H1 (cell line): ENCODE results near the gene TGM6. TPM values are rescaled to one million over a fixed set of nuclear protein-coding genes. Genes with fewer than 3 reads are reported as not detected.

ENCODE experiments used
- CTCF ChIA-PET: fragments of 300-600 bp; sonication (Branson Sonifier 250); formaldehyde crosslinking; loops from one replicate; lab custom pipeline; 2021; ENCODE audit not compliant: partially characterized antibody; lab: Charles Lee
- POLR2A ChIA-PET: fragments of 300-600 bp; sonication (Branson Sonifier 250); formaldehyde crosslinking; loops from one replicate; lab custom pipeline; 2021; ENCODE audit warnings: inconsistent platforms; ENCODE audit not compliant: partially characterized antibody; lab: Charles Lee
- DNase-seq, 2 experiments: peaks; one replicate each; pipeline versions ENCODE4 v3.0.0 to v3.0.0-alpha.2; 2010 to 2022; ENCODE audit warnings: low spot score in 2 of 2, low read depth in 1 of 2, mixed read lengths in 1 of 2
- FAIRE-seq: peaks from 2 replicates; lab custom pipeline; 2011; peaks lifted over from hg19 to GRCh38; lab: Jason Lieb, UNC
- H2AFZ ChIP-seq: 2 replicates; pipeline ENCODE4 v1.8.1; 2012; ENCODE audit warnings: low read length, inconsistent platforms
- H2AK5ac ChIP-seq: 2 replicates; pipeline ENCODE4 v1.6.1; 2013; ENCODE audit warnings: low read depth, low read length
- H2BK120ac ChIP-seq: replicated peaks from 2 replicates; pipeline ENCODE3; 2013; ENCODE audit warnings: low read depth, low read length, inconsistent platforms
- H2BK12ac ChIP-seq: 2 replicates; pipeline ENCODE4 v1.6.1; 2013; ENCODE audit warnings: low read depth, low read length
- H2BK15ac ChIP-seq: 2 replicates; pipeline ENCODE4 v1.6.1; 2013; ENCODE audit warnings: low read length
- H2BK20ac ChIP-seq: 2 replicates; pipeline ENCODE4 v1.6.1; 2013; ENCODE audit warnings: low read length
- H2BK5ac ChIP-seq: 2 replicates; pipeline ENCODE4 v1.6.1; 2013; ENCODE audit warnings: low read depth, low read length
- H3K14ac ChIP-seq: 2 replicates; pipeline ENCODE4 v1.6.1; 2013; ENCODE audit warnings: inconsistent platforms; ENCODE audit not compliant: insufficient read length
- H3K18ac ChIP-seq: 2 replicates; pipeline ENCODE4 v1.6.1; 2013; ENCODE audit warnings: low read length; ENCODE audit errors: extremely low read depth
- H3K23ac ChIP-seq: 2 replicates; pipeline ENCODE4 v1.6.1; 2013; ENCODE audit warnings: inconsistent platforms; ENCODE audit not compliant: insufficient read length
- H3K23me2 ChIP-seq: 2 replicates; pipeline ENCODE4 v1.6.1; 2013; ENCODE audit warnings: low read depth, low read length
- H3K27ac ChIP-seq: 2 replicates; pipeline ENCODE4 v1.6.1; 2011; ENCODE audit warnings: low read depth, low read length, inconsistent platforms
- H3K27me3 ChIP-seq, 4 experiments: replicated peaks in 1 of 4; 1 replicate in 1 of 4; 2 replicates in 3 of 4; pipeline versions ENCODE4 v1.6.1 to v1.8.1; 2011 to 2013; ENCODE audit warnings: low read length in 3 of 4, mild to moderate bottlenecking in 3 of 4, inconsistent platforms in 2 of 4, mixed read lengths in 2 of 4, moderate library complexity in 1 of 4; ENCODE audit not compliant: control insufficient read depth in 3 of 4, insufficient read depth in 3 of 4; ENCODE audit errors: extremely low read depth in 1 of 4
- H3K36me3 ChIP-seq, 4 experiments: 2 replicates each; pipeline versions ENCODE4 v1.6.1 to v1.8.1; 2011 to 2013; ENCODE audit warnings: mild to moderate bottlenecking in 4 of 4, low read length in 3 of 4, moderate library complexity in 2 of 4, control low read depth in 1 of 4, inconsistent platforms in 1 of 4; ENCODE audit not compliant: insufficient read depth in 4 of 4, control insufficient read depth in 2 of 4
- H3K4ac ChIP-seq: replicated peaks from 2 replicates; pipeline ENCODE3; 2013; ENCODE audit warnings: low read length, low read depth, mixed read lengths, inconsistent platforms; ENCODE audit not compliant: insufficient read length
- H3K4me1 ChIP-seq, 4 experiments: replicated peaks in 1 of 4; 1 replicate in 1 of 4; 2 replicates in 3 of 4; pipeline versions ENCODE4 v1.6.1 to v1.8.1; 2011 to 2013; ENCODE audit warnings: low read length in 3 of 4, inconsistent platforms in 2 of 4, mixed read lengths in 1 of 4; ENCODE audit not compliant: insufficient read depth in 4 of 4, control insufficient read depth in 3 of 4
- H3K4me2 ChIP-seq, 2 experiments: 2 replicates each; pipeline versions ENCODE4 v1.6.1 to v1.8.1; 2011 to 2013; ENCODE audit warnings: low read depth in 2 of 2, low read length in 2 of 2, control low read depth in 1 of 2, inconsistent platforms in 1 of 2, mild to moderate bottlenecking in 1 of 2; ENCODE audit not compliant: insufficient read depth in 1 of 2
- H3K4me3 ChIP-seq, 4 experiments: fragments of 200-600, 300-600 bp in 1 of 4; sonication (generic), shearing (Covaris generic), sonication (Bioruptor Twin) in 1 of 4; 2 replicates each; pipeline versions ENCODE4 v1.5.1 to v1.8.1; 2011 to 2016; ENCODE audit warnings: low read length in 4 of 4, low read depth in 3 of 4, control low read depth in 2 of 4, inconsistent platforms in 2 of 4, mild to moderate bottlenecking in 2 of 4, mixed read lengths in 1 of 4, moderate library complexity in 1 of 4; ENCODE audit not compliant: insufficient read depth in 2 of 4; ENCODE audit errors: extremely low read depth in 1 of 4
- H3K56ac ChIP-seq: replicated peaks from 2 replicates; pipeline ENCODE3; 2013; ENCODE audit warnings: low read depth, mild to moderate bottlenecking, mixed read lengths, low read length, inconsistent platforms; ENCODE audit not compliant: insufficient read length
- H3K79me1 ChIP-seq: 2 replicates; pipeline ENCODE4 v1.6.1; 2013; ENCODE audit warnings: low read depth, low read length, control low read depth
- H3K79me2 ChIP-seq, 2 experiments: 2 replicates each; pipeline versions ENCODE4 v1.6.1 to v1.8.1; 2012 to 2013; ENCODE audit warnings: low read length in 2 of 2, mild to moderate bottlenecking in 2 of 2, inconsistent platforms in 1 of 2; ENCODE audit not compliant: insufficient read depth in 2 of 2, control insufficient read depth in 1 of 2
- H3K9ac ChIP-seq, 4 experiments: replicated peaks in 1 of 4; 1 replicate in 1 of 4; 2 replicates in 3 of 4; pipeline versions ENCODE4 v1.6.1 to v1.8.1; 2011 to 2013; ENCODE audit warnings: low read depth in 3 of 4, low read length in 3 of 4, control low read depth in 2 of 4, mild to moderate bottlenecking in 2 of 4, moderate library complexity in 2 of 4, inconsistent platforms in 1 of 4; ENCODE audit errors: extremely low read depth in 1 of 4
- H3K9me3 ChIP-seq, 2 experiments: 2 replicates each; pipeline versions ENCODE4 v1.6.1 to v1.8.1; 2012 to 2013; ENCODE audit warnings: mild to moderate bottlenecking in 2 of 2, moderate library complexity in 2 of 2, control low read depth in 1 of 2, inconsistent platforms in 1 of 2, low read depth in 1 of 2, low read length in 1 of 2, mixed read lengths in 1 of 2; ENCODE audit not compliant: insufficient read depth in 2 of 2
- H4K20me1 ChIP-seq, 2 experiments: replicated peaks in 1 of 2; 2 replicates each; pipeline versions ENCODE3 to v1.8.1; 2011 to 2013; ENCODE audit warnings: inconsistent platforms in 2 of 2, low read length in 2 of 2, mild to moderate bottlenecking in 1 of 2; ENCODE audit not compliant: insufficient read depth in 2 of 2, control insufficient read depth in 1 of 2
- H4K5ac ChIP-seq: 2 replicates; pipeline ENCODE4 v1.6.1; 2013; ENCODE audit warnings: low read length, low read depth, mixed read lengths, inconsistent platforms; ENCODE audit not compliant: insufficient read length
- H4K8ac ChIP-seq: 2 replicates; pipeline ENCODE4 v1.8.0; 2013; ENCODE audit warnings: mild to moderate bottlenecking, moderate library complexity, low read length, inconsistent platforms; ENCODE audit not compliant: insufficient read depth; ENCODE audit errors: extremely low read depth
- H4K91ac ChIP-seq: replicated peaks from 2 replicates; pipeline ENCODE3; 2013; ENCODE audit warnings: low read length, mixed read lengths, inconsistent platforms; ENCODE audit not compliant: insufficient read length
- GTF2F1 ChIP-seq: IDR thresholded peaks from 2 replicates; pipeline ENCODE4 v1.6.1; 2012; ENCODE audit warnings: low read depth, low read length, improper control_type of control experiment, borderline replicate concordance
- HDAC2 ChIP-seq, 2 experiments: fragments of 300-600 bp in 1 of 2; sonication (generic) in 1 of 2; IDR thresholded peaks; 2 replicates each; pipeline ENCODE4 v1.6.1; 2011 to 2012; ENCODE audit warnings: low read depth in 2 of 2, low read length in 2 of 2, mild to moderate bottlenecking in 2 of 2, moderate library complexity in 2 of 2, borderline replicate concordance in 1 of 2, inconsistent platforms in 1 of 2
- JUN ChIP-seq: IDR thresholded peaks from 2 replicates; pipeline ENCODE4 v1.6.1; 2011; ENCODE audit warnings: low read depth, mild to moderate bottlenecking, improper control_type of control experiment, low read length
- KDM1A ChIP-seq: fragments of 200-600, 300-600 bp; sonication (generic); IDR thresholded peaks from 2 replicates; pipeline ENCODE4 v1.7.1; 2016; ENCODE audit warnings: mild to moderate bottlenecking, low read length, borderline replicate concordance
- KDM4A ChIP-seq: IDR thresholded peaks from one replicate; pipeline ENCODE4 v1.7.1; 2012; ENCODE audit warnings: low read depth, mild to moderate bottlenecking, moderate library complexity, low read length, inconsistent platforms; ENCODE audit not compliant: severe bottlenecking
- KDM5A ChIP-seq: fragments of 200-600 bp; IDR thresholded peaks from 2 replicates; pipeline ENCODE4 v1.7.1; 2012; ENCODE audit warnings: mild to moderate bottlenecking, low read length, inconsistent platforms, mixed read lengths
- POU5F1 ChIP-seq: IDR thresholded peaks from 2 replicates; pipeline ENCODE4 v1.6.1; 2011; ENCODE audit warnings: low read depth, mild to moderate bottlenecking, low read length, moderate library complexity
- RBBP5 ChIP-seq: IDR thresholded peaks from 2 replicates; pipeline ENCODE4 v1.7.1; 2012; ENCODE audit warnings: low read depth, mild to moderate bottlenecking, inconsistent platforms, low read length, moderate library complexity, borderline replicate concordance
- SIRT6 ChIP-seq: IDR thresholded peaks from one replicate; pipeline ENCODE4 v1.7.1; 2012; ENCODE audit warnings: low read length, inconsistent platforms
- TEAD4 ChIP-seq: IDR thresholded peaks from 2 replicates; pipeline ENCODE4 v1.6.1; 2012; ENCODE audit warnings: low read depth, low read length, inconsistent platforms, mixed read lengths
- YY1 ChIP-seq: IDR thresholded peaks from 2 replicates; pipeline ENCODE4 v1.6.1; 2011; ENCODE audit warnings: low read depth, mild to moderate bottlenecking, low read length
- WGBS, 2 experiments: shearing (Covaris generic) in 1 of 2; methylation state at CpG; one replicate each; pipeline versions ENCODE4 v1.1.6 to v1.1.7; 2013 to 2015; ENCODE audit warnings: low lambda C conversion rate in 2 of 2, mixed read lengths in 2 of 2, inconsistent platforms in 1 of 2, low coverage in 1 of 2, missing lambda C conversion rate in 1 of 2; ENCODE audit not compliant: insufficient replicate concordance in 2 of 2, insufficient coverage in 1 of 2, insufficient read length in 1 of 2; ENCODE audit errors: extremely low coverage in 1 of 2, missing lambda C conversion rate in 1 of 2; 5-methylcytosine and 5-hydroxymethylcytosine counted together
- polyA plus RNA-seq, 7 experiments: library from polyadenylated mRNA; depleted of rRNA in 3 of 7; stranded (reverse) in 5 of 7; unstranded in 2 of 7; fragments of >200 nt in 5 of 7; fragments of 200-250 nt in 2 of 7; gene quantifications; 1 replicate in 5 of 7; 2 replicates in 1 of 7; 4 replicates in 1 of 7; pipeline versions ENCODE4 v1.2.1 to v1.2.3, GENCODE V29; 2011 to 2013; ENCODE audit warnings: missing spikeins in 2 of 7, mixed read lengths in 2 of 7
- total RNA-seq: library from RNA; stranded (reverse); fragmentation: NEBNext Ultra II Directional; extraction: Animal tissue kit (Norgen Biotek cat#: 25700); gene quantifications from 2 replicates; pipeline ENCODE4 v1.2.1, GENCODE V29; 2021
- TF ChIP-seq, protein P1 (sequence below): IDR thresholded peaks from 2 replicates; pipeline ENCODE4 v1.6.1; 2011; ENCODE audit warnings: low read depth, mild to moderate bottlenecking, low read length; ENCODE audit not compliant: insufficient read depth

The TGM6 gene
- total and polyA plus RNA-seq, 2 of the 8 experiments (the other 6 are each of a cell fraction or from before 2014, with no cell fraction given) = 0.03 TPM; not detected in 1

DNA sequence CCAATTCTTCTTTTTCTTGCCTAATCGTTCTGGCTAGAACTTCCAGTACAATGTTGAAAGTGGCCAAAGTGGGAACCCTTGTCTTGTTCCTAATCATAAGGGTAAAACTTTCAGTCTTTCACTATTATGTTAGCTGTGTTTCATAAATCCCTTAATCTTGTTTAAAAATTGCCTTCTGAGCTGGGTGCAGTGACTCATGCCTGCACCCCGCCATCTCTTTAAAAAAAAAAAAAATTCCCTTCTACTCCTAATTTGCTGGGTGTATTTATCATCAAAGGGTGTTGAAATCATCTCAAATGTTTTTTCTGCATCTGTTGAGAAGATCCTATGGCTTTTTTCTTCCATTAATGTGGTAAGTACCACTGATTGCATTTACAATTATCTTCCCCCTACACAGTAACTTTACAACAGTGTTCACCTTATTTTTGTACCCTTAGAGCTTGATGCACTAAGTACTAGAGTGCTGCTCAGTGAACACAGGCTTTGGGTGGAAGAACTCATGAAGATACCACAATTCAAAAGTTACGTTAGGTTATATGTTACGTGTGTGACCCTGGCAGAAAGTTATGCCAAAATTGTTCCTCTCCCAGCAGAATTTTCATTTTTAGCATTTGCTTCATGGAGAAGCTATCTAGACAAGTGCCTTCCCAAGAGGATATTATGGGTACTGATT lies 80.2 kb downstream of the TGM6 start:
- no peaks in the 10 kb centered on the region for H3K4me1 ChIP-seq
- no peak overlapping the region for H3K4me3 ChIP-seq
- 94% methylated on average over 4 of the region's 4 CpGs; no CpG with 5 or more reads in 1 of the 2 experiments for WGBS, 2 experiments
- no peak overlapping the region for H2BK15ac ChIP-seq
- H3K4me2 ChIP-seq = no peak overlapping the region
- H3K27me3 ChIP-seq = no peaks in the 10 kb centered on the region
- no peak overlapping the region for H3K56ac ChIP-seq
- H3K14ac ChIP-seq = no peak overlapping the region
- TF ChIP-seq HDAC2 (IDR thresholded peaks at IDR 0.05; ENCODE audit: borderline replicate concordance in 1 of 2, low read depth in 2 of 2, low read length in 2 of 2) (no peak), KDM4A (no peak), TEAD4 (no peak), KDM1A (no peak), KDM5A (no peak), SIRT6 (no peak), JUN (no peak), RBBP5 (no peak), POU5F1 (no peak), YY1 (no peak), GTF2F1 (no peak)
- TF ChIP-seq, protein P1, sequence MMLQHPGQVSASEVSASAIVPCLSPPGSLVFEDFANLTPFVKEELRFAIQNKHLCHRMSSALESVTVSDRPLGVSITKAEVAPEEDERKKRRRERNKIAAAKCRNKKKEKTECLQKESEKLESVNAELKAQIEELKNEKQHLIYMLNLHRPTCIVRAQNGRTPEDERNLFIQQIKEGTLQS = no peak
- H3K9me3 ChIP-seq = no peaks in the 10 kb centered on the region
- FAIRE-seq = no peak
- H4K5ac ChIP-seq = no peak overlapping the region
- H3K23me2 ChIP-seq = no peaks in the 10 kb centered on the region
- H3K79me2 ChIP-seq = peaks cover 0 to 14% of the 10 kb centered on the region in 2 experiments; a peak in 2 of 4 replicates
- H3K23ac ChIP-seq = no peak overlapping the region
- no peak for DNase-seq
- peaks cover 13 to 14% of the 10 kb centered on the region in 2 experiments for H4K20me1 ChIP-seq
- H2BK120ac ChIP-seq = no peak overlapping the region
- peaks cover 48 to 72% (median 62%) of the 10 kb centered on the region in 4 experiments for H3K36me3 ChIP-seq
- H4K8ac ChIP-seq = no peak overlapping the region
- POLR2A ChIA-PET = interaction anchor here (0.9 to 8.0 kb wide), 4 partner anchors 8 to 180 kb away, joined by 3 to 119 read pairs (median 4); partner anchors contain the start of gene SNRPB
- H2BK20ac ChIP-seq = no peak overlapping the region
- H4K91ac ChIP-seq = no peak overlapping the region
- no peak overlapping the region for H2AK5ac ChIP-seq
- no peak overlapping the region for H3K27ac ChIP-seq
- H3K18ac ChIP-seq = no peak overlapping the region
- no peak overlapping the region for H2AFZ ChIP-seq
- no peaks in the 10 kb centered on the region; the same call in 1 of the 2 replicates for H3K79me1 ChIP-seq
- no peak overlapping the region for H2BK12ac ChIP-seq
- no peak overlapping the region for H3K4ac ChIP-seq
- CTCF ChIA-PET = interaction anchor here (0.7 to 1.9 kb wide), 5 partner anchors 9 to 211 kb away, joined by 3 to 5 read pairs (median 3); no protein-coding TSS in a partner anchor
- no peak overlapping the region for H3K9ac ChIP-seq
- no peak overlapping the region for H2BK5ac ChIP-seq
